ENCODE measurements around the gene MS4A15. TPM values are rescaled to one million over a fixed set of nuclear protein-coding genes. Genes with fewer than 3 reads are reported as not detected.

MS4A15 gene
- polyA plus RNA-seq, 2 of the 4 experiments (the other 2 are of a cell fraction): not detected

DNA sequence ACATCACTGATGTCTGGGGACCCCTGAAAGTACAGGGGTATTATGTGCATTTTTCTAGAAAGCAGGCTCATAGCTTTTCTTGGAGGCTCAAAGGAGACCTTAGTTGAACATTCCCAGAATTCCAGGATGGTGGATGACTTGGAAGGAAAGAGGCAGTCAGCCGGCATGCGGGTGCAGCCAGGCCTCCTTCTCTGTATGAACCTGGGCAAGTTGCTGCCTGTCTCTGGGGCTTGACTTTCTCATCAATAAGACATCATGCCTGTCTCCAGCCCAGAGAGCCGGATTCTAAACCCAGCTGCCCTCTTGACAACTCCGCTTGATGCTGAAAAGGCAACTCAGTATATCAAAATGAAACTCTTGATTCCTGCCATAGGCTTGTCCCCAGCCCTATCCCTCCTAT, 12.6 kb downstream of the MS4A15 start:
- Histone ChIP-seq H3K27ac (no peak overlapping the region), H3K9me3 (no peaks in the 10 kb centered on the region), H3K4me3 (no peak overlapping the region), H3K4me2 (no peak overlapping the region), H3K4me1 (no peaks in the 10 kb centered on the region)
- WGBS (ENCODE audit: missing lambda C conversion rate): 77% methylated on average over 4 of the region's 4 CpGs
- FAIRE-seq (no peak), DNase-seq (ENCODE audit: low read depth in 1 of 2, low spot score in 1 of 2) (no peak), ATAC-seq (no peak)
- ChIA-PET POLR2A (no interaction called here), CTCF (interaction anchor here (0.9 to 1.1 kb wide), 2 partner anchors 15 to 62 kb away, joined by 3 read pairs; no protein-coding TSS in a partner anchor)
- TF ChIP-seq, protein P1, sequence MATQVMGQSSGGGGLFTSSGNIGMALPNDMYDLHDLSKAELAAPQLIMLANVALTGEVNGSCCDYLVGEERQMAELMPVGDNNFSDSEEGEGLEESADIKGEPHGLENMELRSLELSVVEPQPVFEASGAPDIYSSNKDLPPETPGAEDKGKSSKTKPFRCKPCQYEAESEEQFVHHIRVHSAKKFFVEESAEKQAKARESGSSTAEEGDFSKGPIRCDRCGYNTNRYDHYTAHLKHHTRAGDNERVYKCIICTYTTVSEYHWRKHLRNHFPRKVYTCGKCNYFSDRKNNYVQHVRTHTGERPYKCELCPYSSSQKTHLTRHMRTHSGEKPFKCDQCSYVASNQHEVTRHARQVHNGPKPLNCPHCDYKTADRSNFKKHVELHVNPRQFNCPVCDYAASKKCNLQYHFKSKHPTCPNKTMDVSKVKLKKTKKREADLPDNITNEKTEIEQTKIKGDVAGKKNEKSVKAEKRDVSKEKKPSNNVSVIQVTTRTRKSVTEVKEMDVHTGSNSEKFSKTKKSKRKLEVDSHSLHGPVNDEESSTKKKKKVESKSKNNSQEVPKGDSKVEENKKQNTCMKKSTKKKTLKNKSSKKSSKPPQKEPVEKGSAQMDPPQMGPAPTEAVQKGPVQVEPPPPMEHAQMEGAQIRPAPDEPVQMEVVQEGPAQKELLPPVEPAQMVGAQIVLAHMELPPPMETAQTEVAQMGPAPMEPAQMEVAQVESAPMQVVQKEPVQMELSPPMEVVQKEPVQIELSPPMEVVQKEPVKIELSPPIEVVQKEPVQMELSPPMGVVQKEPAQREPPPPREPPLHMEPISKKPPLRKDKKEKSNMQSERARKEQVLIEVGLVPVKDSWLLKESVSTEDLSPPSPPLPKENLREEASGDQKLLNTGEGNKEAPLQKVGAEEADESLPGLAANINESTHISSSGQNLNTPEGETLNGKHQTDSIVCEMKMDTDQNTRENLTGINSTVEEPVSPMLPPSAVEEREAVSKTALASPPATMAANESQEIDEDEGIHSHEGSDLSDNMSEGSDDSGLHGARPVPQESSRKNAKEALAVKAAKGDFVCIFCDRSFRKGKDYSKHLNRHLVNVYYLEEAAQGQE (IDR thresholded peaks at IDR 0.05): no peak
- TF ChIP-seq, protein P2, sequence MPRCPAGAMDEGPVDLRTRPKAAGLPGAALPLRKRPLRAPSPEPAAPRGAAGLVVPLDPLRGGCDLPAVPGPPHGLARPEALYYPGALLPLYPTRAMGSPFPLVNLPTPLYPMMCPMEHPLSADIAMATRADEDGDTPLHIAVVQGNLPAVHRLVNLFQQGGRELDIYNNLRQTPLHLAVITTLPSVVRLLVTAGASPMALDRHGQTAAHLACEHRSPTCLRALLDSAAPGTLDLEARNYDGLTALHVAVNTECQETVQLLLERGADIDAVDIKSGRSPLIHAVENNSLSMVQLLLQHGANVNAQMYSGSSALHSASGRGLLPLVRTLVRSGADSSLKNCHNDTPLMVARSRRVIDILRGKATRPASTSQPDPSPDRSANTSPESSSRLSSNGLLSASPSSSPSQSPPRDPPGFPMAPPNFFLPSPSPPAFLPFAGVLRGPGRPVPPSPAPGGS (IDR thresholded peaks at IDR 0.05): no peak
- TF ChIP-seq HOXB5 (CRISPR knock-in tag; IDR thresholded peaks at IDR 0.05): no peak
- no peak for TF ChIP-seq RNF2 (IDR thresholded peaks at IDR 0.05; ENCODE audit: borderline replicate concordance, low read depth)
- TF ChIP-seq EHF (CRISPR knock-in tag; IDR thresholded peaks at IDR 0.05): no peak
- TF ChIP-seq, protein P3, sequence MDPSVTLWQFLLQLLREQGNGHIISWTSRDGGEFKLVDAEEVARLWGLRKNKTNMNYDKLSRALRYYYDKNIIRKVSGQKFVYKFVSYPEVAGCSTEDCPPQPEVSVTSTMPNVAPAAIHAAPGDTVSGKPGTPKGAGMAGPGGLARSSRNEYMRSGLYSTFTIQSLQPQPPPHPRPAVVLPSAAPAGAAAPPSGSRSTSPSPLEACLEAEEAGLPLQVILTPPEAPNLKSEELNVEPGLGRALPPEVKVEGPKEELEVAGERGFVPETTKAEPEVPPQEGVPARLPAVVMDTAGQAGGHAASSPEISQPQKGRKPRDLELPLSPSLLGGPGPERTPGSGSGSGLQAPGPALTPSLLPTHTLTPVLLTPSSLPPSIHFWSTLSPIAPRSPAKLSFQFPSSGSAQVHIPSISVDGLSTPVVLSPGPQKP (IDR thresholded peaks at IDR 0.05; ENCODE audit: low read depth, low read length): no peak
- TF ChIP-seq, protein P4, sequence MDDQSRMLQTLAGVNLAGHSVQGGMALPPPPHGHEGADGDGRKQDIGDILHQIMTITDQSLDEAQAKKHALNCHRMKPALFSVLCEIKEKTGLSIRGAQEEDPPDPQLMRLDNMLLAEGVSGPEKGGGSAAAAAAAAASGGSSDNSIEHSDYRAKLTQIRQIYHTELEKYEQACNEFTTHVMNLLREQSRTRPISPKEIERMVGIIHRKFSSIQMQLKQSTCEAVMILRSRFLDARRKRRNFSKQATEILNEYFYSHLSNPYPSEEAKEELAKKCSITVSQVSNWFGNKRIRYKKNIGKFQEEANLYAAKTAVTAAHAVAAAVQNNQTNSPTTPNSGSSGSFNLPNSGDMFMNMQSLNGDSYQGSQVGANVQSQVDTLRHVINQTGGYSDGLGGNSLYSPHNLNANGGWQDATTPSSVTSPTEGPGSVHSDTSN (IDR thresholded peaks at IDR 0.05): no peak
- no peak for TF ChIP-seq RARB (CRISPR knock-in tag; IDR thresholded peaks at IDR 0.05)
- no peak for TF ChIP-seq RCOR1 (IDR thresholded peaks at IDR 0.05; ENCODE audit: low read depth, low read length)
- TF ChIP-seq SREBF2 (IDR thresholded peaks at IDR 0.05): no peak
- no peak for TF ChIP-seq GATA3 (IDR thresholded peaks at IDR 0.05; ENCODE audit: borderline replicate concordance)
- TF ChIP-seq EHMT2 (IDR thresholded peaks at IDR 0.05; ENCODE audit: low read depth): no peak
- TF ChIP-seq FOXS1 (CRISPR knock-in tag; IDR thresholded peaks at IDR 0.05): no peak
- no peak for TF ChIP-seq ESRRA (IDR thresholded peaks at IDR 0.05; ENCODE audit: borderline replicate concordance, low read length)

DNA sequence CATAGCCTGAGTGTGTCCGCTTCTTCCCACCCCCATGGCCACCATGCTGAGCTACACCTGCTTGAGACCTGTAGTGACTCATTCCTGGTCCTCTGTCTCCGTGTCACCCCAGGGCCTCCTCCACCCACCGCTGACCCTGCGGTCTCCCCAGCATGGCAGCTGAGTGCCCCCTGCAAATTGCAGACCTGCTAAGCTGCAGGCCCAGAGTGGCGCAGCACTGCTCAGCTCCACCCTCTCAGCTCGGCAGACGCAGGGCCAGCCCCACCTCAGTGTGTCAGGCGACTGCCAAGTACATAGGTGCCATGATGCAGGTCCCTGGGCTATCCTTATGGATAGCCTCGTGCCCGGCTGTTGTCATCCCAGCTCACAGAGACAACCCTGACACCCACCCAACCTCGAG, 13.1 kb downstream of the MS4A15 start:
- no peaks in the 10 kb centered on the region for H3K9me3 ChIP-seq
- WGBS (ENCODE audit: missing lambda C conversion rate): 40% methylated on average over 5 of the region's 11 CpGs
- no peaks in the 10 kb centered on the region for H3K4me1 ChIP-seq
- H3K27ac ChIP-seq: no peak overlapping the region
- no peak for ATAC-seq
- FAIRE-seq: no peak
- TF ChIP-seq RNF2 (IDR thresholded peaks at IDR 0.05; ENCODE audit: borderline replicate concordance, low read depth) (no peak), POLR2A (IDR thresholded peaks at IDR 0.05; ENCODE audit: low read length) (no peak), TFCP2L1 (CRISPR knock-in tag; IDR thresholded peaks at IDR 0.05) (no peak), MAZ (IDR thresholded peaks at IDR 0.05; ENCODE audit: borderline replicate concordance, low read depth, low read length) (no peak), HEYL (CRISPR knock-in tag; IDR thresholded peaks at IDR 0.05) (no peak), GATA3 (IDR thresholded peaks at IDR 0.05; ENCODE audit: borderline replicate concordance) (no peak)
- TF ChIP-seq, protein P5, sequence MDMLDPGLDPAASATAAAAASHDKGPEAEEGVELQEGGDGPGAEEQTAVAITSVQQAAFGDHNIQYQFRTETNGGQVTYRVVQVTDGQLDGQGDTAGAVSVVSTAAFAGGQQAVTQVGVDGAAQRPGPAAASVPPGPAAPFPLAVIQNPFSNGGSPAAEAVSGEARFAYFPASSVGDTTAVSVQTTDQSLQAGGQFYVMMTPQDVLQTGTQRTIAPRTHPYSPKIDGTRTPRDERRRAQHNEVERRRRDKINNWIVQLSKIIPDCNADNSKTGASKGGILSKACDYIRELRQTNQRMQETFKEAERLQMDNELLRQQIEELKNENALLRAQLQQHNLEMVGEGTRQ (IDR thresholded peaks at IDR 0.05): no peak
- TF ChIP-seq, protein P3 (IDR thresholded peaks at IDR 0.05; ENCODE audit: low read depth, low read length): no peak
- TF ChIP-seq, protein P6, sequence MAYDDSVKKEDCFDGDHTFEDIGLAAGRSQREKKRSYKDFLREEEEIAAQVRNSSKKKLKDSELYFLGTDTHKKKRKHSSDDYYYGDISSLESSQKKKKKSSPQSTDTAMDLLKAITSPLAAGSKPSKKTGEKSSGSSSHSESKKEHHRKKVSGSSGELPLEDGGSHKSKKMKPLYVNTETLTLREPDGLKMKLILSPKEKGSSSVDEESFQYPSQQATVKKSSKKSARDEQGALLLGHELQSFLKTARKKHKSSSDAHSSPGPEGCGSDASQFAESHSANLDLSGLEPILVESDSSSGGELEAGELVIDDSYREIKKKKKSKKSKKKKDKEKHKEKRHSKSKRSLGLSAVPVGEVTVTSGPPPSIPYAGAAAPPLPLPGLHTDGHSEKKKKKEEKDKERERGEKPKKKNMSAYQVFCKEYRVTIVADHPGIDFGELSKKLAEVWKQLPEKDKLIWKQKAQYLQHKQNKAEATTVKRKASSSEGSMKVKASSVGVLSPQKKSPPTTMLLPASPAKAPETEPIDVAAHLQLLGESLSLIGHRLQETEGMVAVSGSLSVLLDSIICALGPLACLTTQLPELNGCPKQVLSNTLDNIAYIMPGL (CRISPR knock-in tag; IDR thresholded peaks at IDR 0.05; ENCODE audit: borderline replicate concordance): no peak
- POLR2A ChIA-PET: no interaction called here
- no peak overlapping the region for H3K4me2 ChIP-seq
- H3K4me3 ChIP-seq: no peak overlapping the region
- DNase-seq (ENCODE audit: low read depth in 1 of 2, low spot score in 1 of 2): no peak
- CTCF ChIA-PET: interaction anchor here (0.9 to 3.8 kb wide), 4 partner anchors 7 to 118 kb away, joined by 3 to 14 read pairs (median 8); no protein-coding TSS in a partner anchor

All from A549 (cell line).